PC-3 (cell line): ENCODE measurements around the gene DSN1. TPM values are rescaled to one million over a fixed set of nuclear protein-coding genes. Genes with fewer than 3 reads are reported as not detected.

ENCODE experiments used
- ATAC-seq: fragments of 200-7000 bp; cut with Tn5 transposase; 2 replicates; pipeline ENCODE4 v1.9.1; 2020; ENCODE audit warnings: mild to moderate bottlenecking, moderate library complexity
- BruUV-seq: library from RNA; stranded (reverse); fragments of 400-500 nt; replicated peaks from 2 replicates; lab custom pipeline; 2021; lab: Mats Ljungman, UMichigan
- CTCF ChIA-PET: fragments of 300-600 bp; sonication (Branson Sonifier 250); formaldehyde crosslinking; loops from one replicate; lab custom pipeline; 2022; ENCODE audit warnings: antibody characterized with exemption; lab: Charles Lee
- POLR2A ChIA-PET: fragments of 300-600 bp; sonication (Branson Sonifier 250); formaldehyde crosslinking; loops from one replicate; lab custom pipeline; 2022; ENCODE audit warnings: antibody characterized with exemption; ENCODE audit not compliant: unreplicated experiment; lab: Charles Lee
- DNase-seq: peaks from one replicate; pipeline ENCODE4 v3.0.0-alpha.2; 2015
- H2AFZ ChIP-seq: fragments of 300-600 bp; sonication (generic); 2 replicates; pipeline ENCODE4 v1.6.0; 2016; ENCODE audit warnings: antibody characterized with exemption, low read length
- H3F3A ChIP-seq: fragments of 300-600 bp; sonication (generic); one replicate; pipeline ENCODE4 v1.6.0; 2017; ENCODE audit warnings: antibody characterized with exemption, low read length, control low read depth, mild to moderate bottlenecking; ENCODE audit not compliant: unreplicated experiment
- H3K27ac ChIP-seq: fragments of 300-600 bp; sonication (generic); 2 replicates; pipeline ENCODE4 v1.5.1; 2016; ENCODE audit warnings: mild to moderate bottlenecking, low read length
- H3K27me3 ChIP-seq: fragments of 300-600 bp; sonication (generic); 2 replicates; pipeline ENCODE4 v1.6.1; 2016; ENCODE audit warnings: low read length, mixed read lengths
- H3K36me3 ChIP-seq: fragments of 300-600 bp; sonication (generic); 2 replicates; pipeline ENCODE4 v1.6.1; 2016; ENCODE audit warnings: low read depth, mixed run types, low read length, mixed read lengths
- H3K4me1 ChIP-seq: fragments of 300-600 bp; sonication (generic); 2 replicates; pipeline ENCODE4 v1.5.1; 2016; ENCODE audit warnings: low read length; ENCODE audit not compliant: insufficient read depth
- H3K4me2 ChIP-seq: fragments of 300-600 bp; sonication (generic); 2 replicates; pipeline ENCODE4 v1.6.0; 2016; ENCODE audit warnings: low read length
- H3K4me3 ChIP-seq: fragments of 300-600 bp; sonication (generic); 2 replicates; pipeline ENCODE4 v1.5.1; 2016; ENCODE audit warnings: mild to moderate bottlenecking, low read length, mixed read lengths
- H3K79me2 ChIP-seq: fragments of 300-600 bp; sonication (generic); 2 replicates; pipeline ENCODE4 v1.6.1; 2017; ENCODE audit warnings: low read length, mixed read lengths
- H3K9ac ChIP-seq: fragments of 300-600 bp; sonication (generic); 2 replicates; pipeline ENCODE4 v1.6.0; 2016; ENCODE audit warnings: mild to moderate bottlenecking, low read length
- H3K9me2 ChIP-seq: fragments of 300-600 bp; sonication (generic); replicated peaks from 2 replicates; pipeline ENCODE4 v1.6.1; 2016; ENCODE audit warnings: mixed run types, low read length, mixed read lengths
- H3K9me3 ChIP-seq: fragments of 300-600 bp; sonication (generic); 2 replicates; pipeline ENCODE4 v1.6.1; 2016; ENCODE audit warnings: low read length, mixed read lengths
- H4K20me1 ChIP-seq: fragments of 300-600 bp; sonication (generic); 2 replicates; pipeline ENCODE4 v1.6.1; 2016; ENCODE audit warnings: low read length, mixed read lengths
- EZH2 ChIP-seq: fragments of 300-600 bp; sonication (generic); IDR thresholded peaks from one replicate; pipeline ENCODE4 v1.6.1; 2017; ENCODE audit warnings: antibody characterized with exemption, mild to moderate bottlenecking, low read length; ENCODE audit not compliant: unreplicated experiment
- EZH2phosphoT487 ChIP-seq: fragments of 300-600 bp; sonication (generic); IDR thresholded peaks from 2 replicates; pipeline ENCODE4 v1.6.1; 2018; ENCODE audit warnings: mild to moderate bottlenecking, antibody characterized with exemption, low read length, borderline replicate concordance
- intact Hi-C: fragments of 100-400 bp; cut with micrococcal nuclease; formaldehyde crosslinking; loops from 2 replicates; pipeline ENCODE4 v1.9.0; 2023
- total RNA-seq: library from RNA; depleted of rRNA; stranded (reverse); fragments of >200 nt; gene quantifications from 2 replicates; pipeline ENCODE4 v1.2.3, GENCODE V29; 2014
- TF ChIP-seq, protein P1 (sequence below): fragments of 300-600 bp; sonication (generic); conservative IDR thresholded peaks from 2 replicates; pipeline ENCODE4 v1.5.1; 2017; ENCODE audit warnings: antibody characterized with exemption, low read depth, mild to moderate bottlenecking, low read length

DSN1 gene
- total RNA-seq, 1 experiment from 2014 or later = 39.8 TPM

DNA sequence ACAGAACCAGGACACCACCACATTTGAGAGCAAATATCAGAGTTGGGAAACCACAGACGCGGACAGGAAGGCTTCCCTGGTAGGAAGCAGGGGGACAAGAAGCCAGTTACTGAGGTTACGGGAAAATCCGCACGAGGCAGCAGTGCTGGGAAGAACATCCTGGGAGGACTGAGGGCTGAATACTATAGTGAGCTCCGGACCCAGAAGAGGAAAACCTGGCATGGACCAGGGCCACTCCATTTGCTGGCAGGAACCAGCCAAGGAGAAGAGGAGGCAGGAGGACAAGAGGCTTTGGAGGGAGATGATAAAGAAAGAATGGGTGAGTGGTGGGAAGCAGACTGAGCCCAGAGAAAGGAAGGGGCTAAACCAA, 6.1 kb upstream of the DSN1 start:
- H3K27ac ChIP-seq = no peak overlapping the region
- no peak overlapping the region for H2AFZ ChIP-seq
- ChIA-PET CTCF (no interaction called here), POLR2A (no interaction called here)
- H3K9ac ChIP-seq = no peak overlapping the region
- intact Hi-C loops = no loop called here
- ATAC-seq (no peak), DNase-seq (no peak)
- H3K4me3 ChIP-seq = no peak overlapping the region
- H3K4me1 ChIP-seq = no peaks in the 10 kb centered on the region
- TF ChIP-seq EZH2phosphoT487 (no peak), EZH2 (no peak)
- TF ChIP-seq, protein P1, sequence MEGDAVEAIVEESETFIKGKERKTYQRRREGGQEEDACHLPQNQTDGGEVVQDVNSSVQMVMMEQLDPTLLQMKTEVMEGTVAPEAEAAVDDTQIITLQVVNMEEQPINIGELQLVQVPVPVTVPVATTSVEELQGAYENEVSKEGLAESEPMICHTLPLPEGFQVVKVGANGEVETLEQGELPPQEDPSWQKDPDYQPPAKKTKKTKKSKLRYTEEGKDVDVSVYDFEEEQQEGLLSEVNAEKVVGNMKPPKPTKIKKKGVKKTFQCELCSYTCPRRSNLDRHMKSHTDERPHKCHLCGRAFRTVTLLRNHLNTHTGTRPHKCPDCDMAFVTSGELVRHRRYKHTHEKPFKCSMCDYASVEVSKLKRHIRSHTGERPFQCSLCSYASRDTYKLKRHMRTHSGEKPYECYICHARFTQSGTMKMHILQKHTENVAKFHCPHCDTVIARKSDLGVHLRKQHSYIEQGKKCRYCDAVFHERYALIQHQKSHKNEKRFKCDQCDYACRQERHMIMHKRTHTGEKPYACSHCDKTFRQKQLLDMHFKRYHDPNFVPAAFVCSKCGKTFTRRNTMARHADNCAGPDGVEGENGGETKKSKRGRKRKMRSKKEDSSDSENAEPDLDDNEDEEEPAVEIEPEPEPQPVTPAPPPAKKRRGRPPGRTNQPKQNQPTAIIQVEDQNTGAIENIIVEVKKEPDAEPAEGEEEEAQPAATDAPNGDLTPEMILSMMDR = no peak
- no TSS peak for BruUV-seq
- H3F3A ChIP-seq = no peaks in the 10 kb centered on the region
- H3K27me3 ChIP-seq = no peaks in the 10 kb centered on the region
- H3K9me2 ChIP-seq = no peaks in the 10 kb centered on the region
- no peak overlapping the region for H3K4me2 ChIP-seq
- no peaks in the 10 kb centered on the region for H3K9me3 ChIP-seq
- H3K79me2 ChIP-seq = no peaks in the 10 kb centered on the region
- H4K20me1 ChIP-seq = no peaks in the 10 kb centered on the region
- peaks cover 12% of the 10 kb centered on the region; the same call in 1 of the 2 replicates for H3K36me3 ChIP-seq

DNA sequence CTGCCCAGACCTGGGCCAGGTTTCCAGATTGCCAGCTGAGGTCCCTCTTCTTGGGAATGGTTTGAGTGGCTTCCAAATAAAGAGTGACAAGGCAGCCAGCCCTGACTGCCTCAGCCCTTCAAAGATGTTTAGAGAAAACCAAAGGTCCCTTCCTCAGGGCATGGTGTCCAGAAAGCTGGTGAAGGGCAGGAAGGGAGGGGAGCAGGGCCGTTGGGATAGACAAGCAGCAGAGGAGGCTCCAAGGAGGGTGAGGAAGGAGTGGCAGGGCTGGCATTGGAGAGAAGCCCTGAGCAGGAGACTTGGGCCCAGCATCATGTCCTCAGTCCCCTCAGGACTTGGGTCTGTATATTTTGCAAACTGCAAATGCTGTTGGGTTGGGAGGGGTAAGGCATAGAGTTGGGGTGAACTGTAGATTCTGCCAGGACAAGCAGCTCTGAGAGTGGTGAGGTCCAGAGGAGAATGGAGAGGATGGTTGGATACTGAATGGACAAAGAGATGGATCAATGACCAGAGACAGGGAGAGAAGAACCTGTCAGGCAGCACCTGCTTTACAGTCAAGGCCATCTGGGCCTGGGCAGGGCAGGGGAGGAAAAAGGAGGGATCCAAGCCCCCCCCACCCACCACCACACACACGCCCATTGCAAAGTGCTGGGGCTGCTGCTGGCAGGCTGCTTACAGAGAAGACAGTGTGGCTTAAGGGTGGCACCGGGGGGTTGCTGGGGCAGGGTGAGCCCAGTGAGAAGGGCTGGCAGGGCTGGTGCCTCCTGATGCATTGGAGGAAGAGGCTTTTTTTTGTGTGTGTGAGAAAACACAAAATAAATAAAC, 5.5 kb upstream of the DSN1 start:
- peaks cover 6% of the 10 kb centered on the region; the same call in 1 of the 2 replicates for H3K36me3 ChIP-seq
- ChIA-PET CTCF (no interaction called here), POLR2A (no interaction called here)
- no peaks in the 10 kb centered on the region for H3K9me3 ChIP-seq
- H3K4me3 ChIP-seq = no peak overlapping the region
- H3K9ac ChIP-seq = no peak overlapping the region
- no peak overlapping the region for H2AFZ ChIP-seq
- no peak for ATAC-seq
- H3F3A ChIP-seq = no peaks in the 10 kb centered on the region
- no peaks in the 10 kb centered on the region for H3K9me2 ChIP-seq
- no TSS peak for BruUV-seq
- no peaks in the 10 kb centered on the region for H3K4me1 ChIP-seq
- H3K27ac ChIP-seq = no peak overlapping the region
- H3K27me3 ChIP-seq = no peaks in the 10 kb centered on the region
- no peaks in the 10 kb centered on the region for H4K20me1 ChIP-seq
- TF ChIP-seq EZH2 (no peak), EZH2phosphoT487 (no peak)
- TF ChIP-seq, protein P1 = no peak
- no peak for DNase-seq
- intact Hi-C loops = no loop called here
- H3K79me2 ChIP-seq = no peaks in the 10 kb centered on the region
- no peak overlapping the region for H3K4me2 ChIP-seq

DNA sequence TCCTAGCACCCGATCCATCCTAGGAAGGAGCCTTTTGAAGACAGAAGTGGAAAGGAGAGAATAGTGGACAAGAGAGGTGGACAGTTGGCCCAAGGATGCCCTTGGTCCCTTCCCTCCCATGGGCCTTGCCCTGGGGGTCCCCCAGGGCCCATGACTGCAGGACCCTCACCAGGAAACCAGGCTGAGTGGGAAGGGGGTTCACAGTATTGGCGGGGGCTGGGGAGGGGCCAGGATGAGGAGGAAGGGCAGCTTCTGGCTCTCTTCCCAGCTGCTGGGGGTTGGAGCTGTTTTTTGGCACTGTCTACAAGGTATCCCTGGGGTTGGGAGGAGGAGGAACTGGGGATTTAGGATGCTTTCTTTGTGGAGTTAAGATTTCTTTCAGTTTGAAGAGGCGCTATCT, 4.0 kb upstream of the DSN1 start:
- Histone ChIP-seq H3K27ac (no peak overlapping the region), H3K79me2 (peaks cover 9% of the 10 kb centered on the region), H3K27me3 (no peaks in the 10 kb centered on the region), H3K9me3 (no peaks in the 10 kb centered on the region), H3F3A (no peaks in the 10 kb centered on the region), H3K36me3 (no peaks in the 10 kb centered on the region), H3K4me3 (no peak overlapping the region), H3K9me2 (no peaks in the 10 kb centered on the region), H4K20me1 (no peaks in the 10 kb centered on the region), H3K9ac (no peak overlapping the region), H2AFZ (no peak overlapping the region), H3K4me1 (peaks cover 4% of the 10 kb centered on the region; the same call in 1 of the 2 replicates), H3K4me2 (no peak overlapping the region)
- CTCF ChIA-PET = no interaction called here
- ATAC-seq = no peak
- intact Hi-C loops = no loop called here
- no TSS peak for BruUV-seq
- no peak for DNase-seq
- TF ChIP-seq EZH2phosphoT487 (no peak), EZH2 (no peak)
- TF ChIP-seq, protein P1 = no peak
- POLR2A ChIA-PET = no interaction called here
